Measurements from ENCODE around the gene POU4F2.

GRCh38 chr4:146647615-146648460 lies 9.1 kb downstream of the POU4F2 start:
- TF ChIP-seq, protein P1, sequence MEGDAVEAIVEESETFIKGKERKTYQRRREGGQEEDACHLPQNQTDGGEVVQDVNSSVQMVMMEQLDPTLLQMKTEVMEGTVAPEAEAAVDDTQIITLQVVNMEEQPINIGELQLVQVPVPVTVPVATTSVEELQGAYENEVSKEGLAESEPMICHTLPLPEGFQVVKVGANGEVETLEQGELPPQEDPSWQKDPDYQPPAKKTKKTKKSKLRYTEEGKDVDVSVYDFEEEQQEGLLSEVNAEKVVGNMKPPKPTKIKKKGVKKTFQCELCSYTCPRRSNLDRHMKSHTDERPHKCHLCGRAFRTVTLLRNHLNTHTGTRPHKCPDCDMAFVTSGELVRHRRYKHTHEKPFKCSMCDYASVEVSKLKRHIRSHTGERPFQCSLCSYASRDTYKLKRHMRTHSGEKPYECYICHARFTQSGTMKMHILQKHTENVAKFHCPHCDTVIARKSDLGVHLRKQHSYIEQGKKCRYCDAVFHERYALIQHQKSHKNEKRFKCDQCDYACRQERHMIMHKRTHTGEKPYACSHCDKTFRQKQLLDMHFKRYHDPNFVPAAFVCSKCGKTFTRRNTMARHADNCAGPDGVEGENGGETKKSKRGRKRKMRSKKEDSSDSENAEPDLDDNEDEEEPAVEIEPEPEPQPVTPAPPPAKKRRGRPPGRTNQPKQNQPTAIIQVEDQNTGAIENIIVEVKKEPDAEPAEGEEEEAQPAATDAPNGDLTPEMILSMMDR (conservative IDR thresholded peaks at IDR 0.05) = no peak
- TF ChIP-seq ZFX (IDR thresholded peaks at IDR 0.05) = no peak
